Measurements from ENCODE around the gene SHC3.

The SHC3 gene

DNA sequence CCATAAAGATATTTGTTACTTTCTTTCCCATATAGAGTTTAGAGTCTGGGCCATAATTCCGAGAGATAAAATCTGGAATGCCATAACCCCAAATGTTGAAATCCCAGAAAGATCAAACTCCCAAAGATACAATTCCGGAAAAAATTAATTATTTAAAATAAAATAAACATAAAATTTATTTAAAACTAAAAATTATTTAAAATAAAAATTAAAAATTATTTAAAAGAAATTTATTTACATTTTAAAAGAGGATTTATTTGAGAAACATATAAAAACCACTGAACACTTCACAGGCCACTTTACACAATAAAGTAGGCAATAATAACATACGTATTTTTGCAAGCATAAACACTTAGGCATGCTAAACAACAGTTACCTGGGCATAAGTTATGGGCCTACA lies 57.9 kb downstream of the SHC3 start:
- no peak for TF ChIP-seq POLR2A (IDR thresholded peaks at IDR 0.05; ENCODE audit: low read length)
- no peak for TF ChIP-seq GATA1 (IDR thresholded peaks at IDR 0.05; ENCODE audit: low read depth, low read length)
- DNase-seq = no peak

DNA sequence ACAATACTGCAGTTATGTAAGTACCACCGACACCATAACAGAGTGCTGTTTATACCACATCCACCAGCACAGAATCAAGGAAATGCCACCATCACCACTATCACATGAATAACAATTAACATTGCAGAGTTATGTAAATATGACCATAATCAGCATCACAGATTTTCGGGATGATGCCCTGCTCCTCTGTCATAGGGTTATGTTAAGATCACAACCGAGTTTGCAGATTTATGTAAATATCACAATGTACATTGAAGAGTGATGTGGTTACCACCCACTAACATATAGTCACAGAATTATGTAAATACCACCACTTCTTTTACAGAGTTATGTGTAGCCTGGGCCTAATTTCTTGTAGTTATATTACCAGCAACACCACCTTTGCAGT lies 61.8 kb downstream of the SHC3 start:
- no peak for TF ChIP-seq GATA1 (IDR thresholded peaks at IDR 0.05; ENCODE audit: low read depth, low read length)
- no peak for TF ChIP-seq POLR2A (IDR thresholded peaks at IDR 0.05; ENCODE audit: low read length)
- DNase-seq = no peak

- no peak for DNase-seq
- TF ChIP-seq POLR2A (IDR thresholded peaks at IDR 0.05; ENCODE audit: low read length) = no peak
- TF ChIP-seq GATA1 (IDR thresholded peaks at IDR 0.05; ENCODE audit: low read depth, low read length) = no peak
Observed at GRCh38 chr9:89116064-89116804, 62.4 kb downstream of the SHC3 start.

DNA sequence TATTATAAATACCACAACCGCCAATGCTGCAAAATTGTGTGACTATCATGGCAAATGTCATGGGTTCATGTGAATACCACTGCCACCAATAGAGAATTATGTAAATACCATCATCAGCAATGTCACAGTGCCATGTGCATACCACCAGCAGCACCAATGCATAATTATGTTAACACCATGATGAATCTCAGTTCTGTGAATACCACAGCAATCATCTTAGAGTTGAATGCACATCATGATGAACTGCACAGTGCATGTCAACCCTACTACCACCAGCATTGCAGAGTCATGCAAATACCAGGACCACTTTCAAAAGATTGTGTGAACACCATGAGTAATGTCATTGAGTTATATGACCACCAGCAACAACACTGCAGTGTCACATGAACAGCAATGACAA lies 63.2 kb downstream of the SHC3 start:
- no peak for DNase-seq
- TF ChIP-seq GATA1 (IDR thresholded peaks at IDR 0.05; ENCODE audit: low read depth, low read length) = no peak
- no peak for TF ChIP-seq POLR2A (IDR thresholded peaks at IDR 0.05; ENCODE audit: low read length)

- TF ChIP-seq POLR2A (IDR thresholded peaks at IDR 0.05; ENCODE audit: low read length) = no peak
- TF ChIP-seq GATA1 (IDR thresholded peaks at IDR 0.05; ENCODE audit: low read depth, low read length) = no peak
- DNase-seq = no peak
Observed at GRCh38 chr9:89114741-89115140, 63.9 kb downstream of the SHC3 start.

DNA sequence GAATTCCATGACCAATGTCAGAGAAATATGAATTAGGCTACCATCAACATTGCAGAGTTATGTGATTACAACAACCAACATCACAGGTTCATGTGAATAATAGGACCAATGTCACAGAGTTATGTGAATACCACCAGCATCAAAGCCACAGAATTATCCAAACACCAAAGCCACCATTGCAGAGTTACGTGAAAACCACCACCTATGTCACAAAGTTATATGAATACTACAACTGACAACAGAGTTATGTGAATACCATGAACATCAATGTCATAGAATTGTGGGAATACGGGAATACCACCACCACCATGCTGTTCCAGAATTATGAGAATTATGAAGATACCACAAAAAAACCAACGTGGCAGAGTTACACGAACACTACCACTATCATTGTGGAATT lies 64.8 kb downstream of the SHC3 start:
- TF ChIP-seq GATA1 (IDR thresholded peaks at IDR 0.05; ENCODE audit: low read depth, low read length) (no peak), POLR2A (IDR thresholded peaks at IDR 0.05; ENCODE audit: low read length) (no peak)
- no peak for DNase-seq

DNA sequence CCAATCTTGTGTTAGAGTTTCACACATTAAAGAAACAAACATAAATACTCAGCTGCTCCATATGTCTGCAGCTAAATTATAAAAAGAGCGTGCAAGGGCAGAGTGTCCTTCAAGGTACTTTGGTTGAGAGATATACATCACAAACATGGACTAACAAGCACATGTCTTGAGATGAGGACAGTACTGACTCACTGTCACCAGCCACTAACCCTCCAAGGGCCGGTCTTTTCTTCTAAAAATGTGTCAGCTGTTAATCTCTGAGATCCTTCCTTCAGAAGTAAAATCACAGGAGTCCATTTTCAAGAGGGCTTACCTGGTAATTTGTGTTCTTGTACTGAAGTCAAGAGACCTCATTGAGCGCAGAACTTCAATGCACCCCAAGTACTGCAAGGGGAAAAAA lies 66.4 kb downstream of the SHC3 start:
- TF ChIP-seq GATA1 (IDR thresholded peaks at IDR 0.05; ENCODE audit: low read depth, low read length) (no peak), POLR2A (IDR thresholded peaks at IDR 0.05; ENCODE audit: low read length) (no peak)
- no peak for DNase-seq

DNA sequence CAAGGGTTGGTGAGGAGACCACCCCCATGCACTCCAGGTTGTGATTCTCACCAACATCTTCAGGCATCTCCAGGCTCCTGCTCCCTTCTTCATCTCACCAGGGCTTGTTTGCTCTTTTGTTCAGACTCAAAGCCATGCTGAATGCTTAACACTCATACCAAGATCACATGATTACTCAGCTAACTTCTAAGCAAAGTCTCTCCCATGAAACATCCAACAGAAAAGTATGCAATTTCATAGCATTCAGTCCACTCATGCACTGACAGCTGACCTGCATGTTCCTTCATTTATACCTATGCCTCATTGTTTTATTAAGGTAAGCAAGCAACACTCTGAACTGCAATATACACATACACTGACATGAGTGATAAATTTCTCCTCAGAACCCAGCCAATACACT lies 69.0 kb downstream of the SHC3 start:
- no peak for DNase-seq
- TF ChIP-seq POLR2A (IDR thresholded peaks at IDR 0.05; ENCODE audit: low read length) (no peak), GATA1 (IDR thresholded peaks at IDR 0.05; ENCODE audit: low read depth, low read length) (no peak)

DNA sequence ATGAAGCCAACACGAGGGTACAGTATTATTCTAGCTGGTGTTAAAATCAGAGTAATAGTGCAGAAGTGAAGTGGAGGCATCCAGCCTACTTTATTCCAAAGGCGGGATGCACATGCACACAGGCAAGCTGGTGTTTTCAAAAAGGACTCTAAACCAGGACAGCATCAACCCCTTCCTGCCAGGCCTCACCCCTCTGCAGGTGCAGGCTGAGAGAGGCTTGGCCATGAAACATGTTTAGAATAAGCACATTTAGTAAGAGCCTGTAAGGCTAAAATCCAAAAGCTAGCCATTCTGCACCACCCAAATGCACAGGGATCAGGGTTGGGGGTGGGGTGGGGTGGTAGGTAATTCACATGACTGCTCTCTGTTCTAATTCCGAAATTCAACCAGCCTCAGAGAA lies 71.2 kb downstream of the SHC3 start:
- no peak for DNase-seq
- TF ChIP-seq GATA1 (IDR thresholded peaks at IDR 0.05; ENCODE audit: low read depth, low read length) (no peak), POLR2A (IDR thresholded peaks at IDR 0.05; ENCODE audit: low read length) (no peak)

- no peak for TF ChIP-seq GATA1 (IDR thresholded peaks at IDR 0.05; ENCODE audit: low read depth, low read length)
- TF ChIP-seq POLR2A (IDR thresholded peaks at IDR 0.05; ENCODE audit: low read length) = no peak
Observed at GRCh38 chr9:89106224-89106851, 72.3 kb downstream of the SHC3 start.

DNA sequence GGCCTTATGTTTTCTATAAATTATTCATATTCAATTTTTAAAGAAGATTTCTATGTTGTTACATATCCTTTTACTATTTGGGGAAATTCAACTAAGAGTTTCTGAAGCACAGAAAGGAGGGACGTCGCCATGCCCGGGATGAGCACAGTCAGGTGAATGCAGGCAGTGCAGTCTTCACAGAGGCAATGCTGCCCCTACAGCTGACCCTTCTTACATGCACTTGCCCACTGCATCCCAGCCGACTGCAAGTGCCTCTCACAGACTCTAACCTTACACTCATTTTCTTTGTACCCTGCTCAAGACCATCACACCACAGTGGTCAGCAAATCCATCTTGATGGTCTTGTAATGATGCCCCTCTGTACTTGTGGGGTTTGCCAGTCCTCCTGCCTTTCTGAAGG lies 73.8 kb downstream of the SHC3 start:
- no peak for DNase-seq
- TF ChIP-seq GATA1 (IDR thresholded peaks at IDR 0.05; ENCODE audit: low read depth, low read length) (no peak), POLR2A (IDR thresholded peaks at IDR 0.05; ENCODE audit: low read length) (no peak)

More at GRCh38 chr9:89106224-89106851, 72.3 kb downstream of the SHC3 start:
- no peak for DNase-seq

DNA sequence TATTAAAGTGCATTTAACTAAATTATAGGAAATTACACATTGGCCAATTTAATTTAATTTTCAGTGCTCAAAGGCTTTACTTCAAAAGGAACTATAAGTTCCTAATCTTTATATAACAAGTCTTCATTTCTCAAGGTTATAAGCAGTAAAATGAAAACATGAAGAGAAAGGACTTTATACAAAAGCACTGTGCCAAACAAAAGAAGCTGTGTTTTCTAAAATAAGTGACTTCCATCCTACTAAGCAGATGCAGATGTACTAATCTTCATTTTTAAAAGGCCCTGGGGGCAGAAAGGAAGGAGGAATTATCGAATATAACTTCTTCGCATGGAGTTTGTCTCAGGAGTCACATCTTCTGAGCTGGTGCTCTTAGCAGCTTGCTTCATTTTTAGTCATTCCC lies 81.4 kb downstream of the SHC3 start:
- TF ChIP-seq POLR2A (IDR thresholded peaks at IDR 0.05; ENCODE audit: low read length) = no peak
- TF ChIP-seq GATA1 (IDR thresholded peaks at IDR 0.05; ENCODE audit: low read depth, low read length) = no peak
- no peak for DNase-seq

GRCh38 chr9:89096807-89097206 lies 81.8 kb downstream of the SHC3 start:
- no peak for DNase-seq
- TF ChIP-seq GATA1 (IDR thresholded peaks at IDR 0.05; ENCODE audit: low read depth, low read length) (no peak), POLR2A (IDR thresholded peaks at IDR 0.05; ENCODE audit: low read length) (no peak)

DNA sequence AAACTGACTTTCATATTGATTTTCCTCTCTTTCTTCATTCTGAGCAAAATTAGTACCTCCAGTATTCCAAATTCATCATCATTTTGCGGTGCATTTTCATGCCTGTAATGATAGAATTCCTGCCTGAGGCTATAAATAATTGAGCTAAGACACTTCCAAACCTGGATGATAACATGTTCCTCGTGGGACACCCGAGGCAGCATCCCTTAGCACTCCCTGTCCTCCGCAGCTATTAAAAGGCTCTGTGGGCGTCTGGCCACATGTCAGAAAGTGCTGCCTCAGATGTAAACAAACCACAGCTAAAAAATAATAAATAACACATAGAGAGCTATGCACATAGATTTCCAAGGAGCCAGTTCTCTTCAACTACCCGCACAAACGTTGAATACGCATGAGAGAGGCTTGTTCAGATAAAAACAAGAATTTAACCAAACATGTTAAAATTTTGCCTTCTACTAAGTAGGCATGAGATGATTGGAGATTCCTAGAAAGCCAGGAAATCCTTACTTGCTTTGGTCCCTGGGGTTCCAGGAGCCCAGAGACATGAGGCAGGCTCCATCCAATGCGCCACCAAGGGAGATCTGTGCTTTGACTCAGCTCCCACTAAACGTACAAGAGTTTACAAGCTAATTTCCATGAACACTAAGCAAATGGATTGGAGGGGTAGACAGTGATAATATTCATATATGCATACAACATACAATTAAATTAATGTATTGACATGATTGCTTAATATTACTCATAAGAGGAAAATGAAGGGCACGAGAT lies 82.7 kb downstream of the SHC3 start:
- DNase-seq = no peak

More for the DNA sequence above, 82.7 kb downstream of the SHC3 start:
- no peak for TF ChIP-seq POLR2A (IDR thresholded peaks at IDR 0.05; ENCODE audit: low read length)
- no peak for TF ChIP-seq GATA1 (IDR thresholded peaks at IDR 0.05; ENCODE audit: low read depth, low read length)

All from erythroblast (primary cell).